ENCODE results near the gene NDFIP1.
"Not testable (repeated sequence)": the region's sequence is repeated elsewhere in the genome, so short reads cannot be mapped to it uniquely, and the experiment has no call there.

The NDFIP1 gene

DNA sequence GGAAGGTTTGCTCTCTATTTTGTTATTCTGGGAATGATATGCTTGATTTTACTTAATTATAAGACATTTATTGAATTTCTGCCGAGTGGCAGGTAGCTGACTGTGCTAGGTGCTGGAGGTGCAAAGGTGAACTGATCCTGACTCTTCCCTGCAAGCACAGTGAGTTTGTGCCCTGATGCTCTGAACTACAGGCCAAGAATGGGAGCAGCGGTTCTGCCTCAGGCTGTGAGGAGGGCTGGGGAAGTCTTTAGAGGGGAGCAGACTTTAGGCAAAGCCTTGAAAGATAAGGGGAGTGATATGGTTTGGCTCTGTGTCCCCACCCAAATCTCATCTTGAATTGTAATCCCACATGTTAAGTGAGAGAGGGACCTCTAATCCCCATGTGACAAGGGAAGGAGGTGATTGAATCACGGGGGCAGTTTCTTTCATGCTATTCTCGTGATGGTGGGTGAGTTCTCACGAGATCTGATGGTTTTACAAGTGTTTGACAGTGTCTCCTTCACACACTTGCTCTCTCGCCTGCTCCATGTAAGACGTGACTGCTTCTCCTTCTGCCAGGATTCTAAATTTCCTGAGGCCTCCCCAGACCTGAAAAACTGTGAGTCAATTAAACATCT lies 73.1 kb downstream of the NDFIP1 start:
- in situ Hi-C loops (cut with HindIII; ENCODE audit: low sequenced_read_pairs): no loop called here

DNA sequence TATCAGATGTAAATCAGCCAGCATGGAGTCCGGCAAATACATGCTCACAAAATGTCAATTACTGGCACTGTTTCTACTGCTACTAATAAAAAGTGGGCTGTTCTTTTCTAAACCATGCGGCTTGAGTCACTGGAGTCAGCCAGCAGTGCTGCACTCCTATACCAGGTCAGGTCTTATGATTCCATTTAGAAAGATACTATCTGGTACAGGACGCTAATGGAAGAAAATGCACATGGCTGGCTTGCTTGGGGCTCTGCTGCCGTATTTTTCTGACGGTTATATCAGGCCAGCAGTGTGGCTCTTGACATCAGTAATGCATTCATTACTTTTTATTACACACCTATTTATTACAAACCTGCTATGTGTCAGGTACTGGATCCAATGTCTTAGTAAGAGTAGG lies 74.3 kb downstream of the NDFIP1 start:
- in situ Hi-C loops (cut with HindIII; ENCODE audit: low sequenced_read_pairs): no loop called here

DNA sequence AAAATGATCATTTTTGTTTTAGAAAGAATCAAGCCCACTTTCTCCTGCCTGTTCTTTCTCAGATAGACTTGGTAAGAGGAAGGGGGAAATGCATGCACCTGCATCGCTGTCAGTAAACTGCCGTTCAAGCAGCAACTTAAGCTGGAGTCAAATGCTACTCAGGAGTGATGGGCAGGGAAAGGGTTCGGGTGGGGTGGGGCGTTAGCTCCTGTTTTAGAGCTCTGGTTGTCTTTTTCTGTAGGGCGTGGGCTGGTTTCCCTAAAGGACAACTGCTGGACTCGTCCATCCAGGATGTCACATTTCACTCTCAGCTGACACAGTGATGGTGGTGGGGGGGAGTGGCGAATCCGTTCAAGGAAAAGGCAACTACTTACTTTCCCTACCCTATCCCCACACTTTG lies 75.0 kb downstream of the NDFIP1 start:
- in situ Hi-C loops (cut with HindIII; ENCODE audit: low sequenced_read_pairs): no loop called here

DNA sequence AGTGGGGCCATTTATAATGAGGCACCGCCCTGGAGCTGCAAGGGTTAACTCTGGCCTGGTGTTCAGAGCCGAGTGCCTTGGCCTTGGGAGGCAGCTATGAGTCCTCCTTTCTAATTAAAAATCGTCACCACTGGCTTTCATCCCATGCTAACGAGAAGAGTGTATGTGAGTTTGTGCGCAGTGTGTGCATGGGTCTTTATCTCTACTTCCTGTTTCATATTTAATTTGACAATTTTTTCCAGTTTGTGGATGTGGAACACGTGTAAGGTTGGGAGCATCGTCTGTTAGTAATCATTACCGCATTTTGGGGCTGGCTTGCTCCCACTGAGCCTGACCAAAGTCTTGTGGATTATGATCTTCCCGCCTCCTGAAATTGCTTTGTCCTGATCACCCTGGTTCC lies 76.4 kb downstream of the NDFIP1 start:
- in situ Hi-C loops (cut with HindIII; ENCODE audit: low sequenced_read_pairs): no loop called here

DNA sequence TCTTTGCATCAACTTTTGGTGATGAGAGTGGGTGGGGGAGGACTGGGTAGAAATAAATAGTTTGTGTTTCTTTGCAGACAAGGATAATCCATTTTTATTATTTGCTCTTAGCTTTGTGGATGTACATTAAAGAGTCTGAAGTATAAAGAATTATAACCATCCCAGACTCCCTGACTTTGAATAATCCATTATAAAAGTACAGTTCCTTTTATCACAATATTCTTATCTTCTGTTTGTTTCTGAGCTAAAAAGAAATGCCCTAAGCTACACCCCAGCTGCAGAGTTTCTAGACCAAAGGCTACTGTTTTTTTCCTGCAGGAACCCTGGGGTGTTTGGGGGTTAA lies 77.9 kb downstream of the NDFIP1 start:
- in situ Hi-C loops (cut with HindIII; ENCODE audit: low sequenced_read_pairs): no loop called here

DNA sequence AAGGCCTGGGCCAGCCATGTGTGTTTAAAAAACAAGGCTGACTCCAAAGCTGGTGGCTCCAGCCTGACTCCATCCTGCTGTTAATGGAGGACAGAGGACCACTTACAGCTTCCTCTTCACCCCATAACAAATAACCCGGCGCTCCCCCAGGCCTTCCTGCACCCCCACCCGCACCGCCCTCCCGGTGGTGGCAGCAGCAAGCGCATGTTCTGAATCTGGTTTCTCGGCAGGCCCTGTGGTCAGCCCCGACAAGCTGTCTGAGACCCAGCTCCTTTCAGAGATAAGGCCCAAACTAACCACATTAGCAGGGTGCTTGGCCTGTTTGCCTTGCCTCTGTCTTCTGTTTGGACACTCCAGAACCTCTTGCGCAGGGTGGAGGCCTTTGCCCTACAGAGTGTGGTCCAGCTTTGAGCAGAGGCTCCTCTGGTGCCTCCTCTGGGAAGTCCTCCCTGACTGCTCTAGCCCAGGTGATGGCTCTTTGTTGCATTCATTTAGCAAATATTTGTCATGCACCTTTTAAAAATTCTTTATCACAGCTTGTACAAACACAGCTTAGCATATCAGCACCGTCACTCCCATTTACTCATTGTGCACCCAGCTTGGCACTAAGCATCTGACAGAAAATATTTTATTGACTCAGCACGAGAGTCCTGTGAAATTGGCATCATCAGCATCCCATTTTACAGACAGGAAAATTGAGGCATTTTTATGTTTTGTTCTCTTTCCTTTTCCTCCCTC lies 78.4 kb downstream of the NDFIP1 start:
- in situ Hi-C loops (cut with HindIII; ENCODE audit: low sequenced_read_pairs): no loop called here

DNA sequence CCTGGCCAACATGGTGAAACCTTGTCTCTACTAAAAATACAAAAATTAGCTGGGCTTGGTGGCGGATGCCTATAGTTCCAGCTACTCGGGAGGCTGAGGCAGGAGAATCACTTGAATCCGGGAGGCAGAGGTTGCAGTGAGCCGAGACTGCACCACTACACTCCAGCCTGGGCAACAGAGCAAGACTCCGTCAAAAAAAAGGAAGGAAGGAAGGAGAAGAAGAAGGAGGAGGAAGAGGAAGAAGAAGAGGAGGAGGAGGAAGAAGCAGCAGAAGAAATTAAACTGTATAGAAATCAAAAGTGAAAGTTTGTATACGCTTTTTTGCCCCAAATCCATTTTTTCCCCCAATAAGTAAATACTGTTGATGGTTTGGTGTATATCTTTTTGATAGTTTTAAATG lies 80.1 kb downstream of the NDFIP1 start:
- in situ Hi-C loops (cut with HindIII; ENCODE audit: low sequenced_read_pairs): not testable (repeated sequence)

DNA sequence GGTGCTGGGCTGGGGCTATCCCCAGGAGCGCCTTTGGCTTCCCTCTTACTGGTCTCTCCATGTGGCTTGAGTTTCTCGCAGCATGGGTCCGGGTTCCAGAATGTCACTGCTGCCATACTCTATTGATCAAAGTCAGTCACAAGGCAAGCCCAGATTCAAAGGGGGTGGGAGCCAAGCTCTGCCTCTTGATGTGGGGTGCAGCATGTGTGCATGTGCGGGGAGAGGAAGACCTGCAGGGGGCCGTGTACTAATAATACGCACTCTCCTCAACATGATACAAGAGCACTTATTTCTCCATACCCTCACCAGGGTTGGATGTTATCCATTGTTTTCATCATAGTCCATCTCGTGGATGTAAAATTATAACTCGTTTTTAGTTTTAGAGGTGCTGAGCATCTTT lies 81.2 kb downstream of the NDFIP1 start:
- in situ Hi-C loops (cut with HindIII; ENCODE audit: low sequenced_read_pairs): no loop called here

DNA sequence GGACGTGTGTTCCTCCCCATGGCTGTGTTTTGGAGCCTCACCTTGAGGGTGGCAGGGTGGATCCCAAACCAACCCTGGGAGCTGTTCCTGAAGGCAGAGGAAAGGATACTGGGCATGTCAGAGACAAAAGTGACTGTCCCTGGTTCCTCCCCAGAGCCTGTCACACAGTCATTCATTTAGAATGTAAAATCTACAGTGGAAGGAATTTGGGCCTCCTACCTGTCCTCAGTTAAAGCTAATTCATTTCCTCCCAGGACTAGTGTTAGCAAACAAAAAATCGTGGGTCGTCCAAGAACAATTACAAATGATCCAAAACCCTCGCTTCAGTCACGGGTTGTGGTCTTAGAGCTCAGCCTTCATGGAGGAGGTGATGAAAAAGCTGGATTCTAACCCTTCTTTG lies 83.2 kb downstream of the NDFIP1 start:
- in situ Hi-C loops (cut with HindIII; ENCODE audit: low sequenced_read_pairs): no loop called here

DNA sequence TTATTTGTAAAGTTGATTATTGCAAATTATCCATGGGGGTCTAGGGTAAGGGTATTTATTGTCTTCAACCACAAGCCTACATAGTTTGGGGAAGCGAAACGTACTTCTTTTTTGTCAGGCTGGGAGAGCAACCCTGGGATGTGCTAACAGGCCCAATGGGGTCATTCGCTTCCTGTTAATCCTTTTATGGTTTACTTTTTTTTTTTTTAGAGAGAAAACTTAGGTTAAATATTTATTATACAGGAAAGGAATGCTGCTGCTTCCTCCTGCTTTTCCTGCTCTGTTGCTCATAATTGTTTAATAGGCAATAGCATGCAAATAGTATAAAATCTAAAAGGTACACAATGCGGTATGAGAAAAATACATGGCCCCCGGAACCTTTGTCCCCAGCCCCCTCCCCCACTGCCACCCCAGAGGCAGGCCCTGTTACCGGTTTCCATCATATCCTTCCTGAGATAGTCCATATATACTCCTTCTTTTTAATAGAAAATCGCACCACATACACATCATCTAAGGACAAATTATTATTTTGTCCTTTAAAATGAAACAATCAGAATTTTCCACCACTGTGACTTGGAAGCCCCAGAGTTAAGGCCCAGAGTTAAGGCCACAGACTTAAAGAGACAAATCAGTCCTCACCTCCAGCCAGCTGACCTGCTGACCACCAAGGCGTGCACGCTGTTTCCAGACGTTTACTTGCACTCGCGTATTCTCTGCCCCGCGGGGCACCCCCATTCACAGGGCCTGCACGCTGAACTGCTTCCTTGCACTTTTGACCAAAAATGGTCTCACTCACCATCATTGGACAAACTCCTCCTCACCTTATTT lies 83.9 kb downstream of the NDFIP1 start:
- in situ Hi-C loops (cut with HindIII; ENCODE audit: low sequenced_read_pairs): no loop called here

DNA sequence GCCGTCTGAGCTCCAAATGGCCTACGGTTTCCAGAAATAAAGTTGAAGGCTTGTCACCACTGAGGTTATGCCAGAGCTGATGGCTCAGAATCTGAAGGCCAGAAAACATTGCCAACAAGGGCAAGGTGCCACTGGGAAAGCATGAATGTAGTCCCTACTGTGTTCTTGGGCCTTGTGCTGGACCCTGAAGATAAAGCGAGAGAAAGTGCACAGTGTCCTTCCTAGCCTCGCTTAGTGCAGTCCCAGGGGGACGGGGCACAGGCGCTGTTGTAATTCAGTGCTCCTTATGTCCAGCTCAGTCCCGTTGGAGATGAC lies 84.5 kb downstream of the NDFIP1 start:
- in situ Hi-C loops (cut with HindIII; ENCODE audit: low sequenced_read_pairs): no loop called here

DNA sequence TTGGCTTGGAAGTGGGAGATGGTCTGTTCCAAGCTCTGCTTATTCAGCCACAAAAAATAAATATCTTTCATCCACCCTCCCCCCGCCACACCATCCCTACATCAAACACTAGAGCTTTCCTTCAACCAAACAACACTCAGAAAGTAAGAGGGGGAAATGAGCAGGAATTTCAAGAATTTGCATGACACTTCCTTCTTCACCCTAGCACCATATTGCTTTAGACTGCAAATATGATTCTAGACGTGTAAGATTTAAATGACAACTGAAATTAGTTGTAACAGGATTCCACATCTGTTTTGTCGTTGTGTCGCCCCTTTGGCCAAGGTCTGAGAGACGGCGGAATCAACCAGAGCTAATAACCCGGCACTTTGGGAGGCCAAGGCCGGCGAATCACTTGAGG lies 88.5 kb downstream of the NDFIP1 start:
- in situ Hi-C loops (cut with HindIII; ENCODE audit: low sequenced_read_pairs): no loop called here

DNA sequence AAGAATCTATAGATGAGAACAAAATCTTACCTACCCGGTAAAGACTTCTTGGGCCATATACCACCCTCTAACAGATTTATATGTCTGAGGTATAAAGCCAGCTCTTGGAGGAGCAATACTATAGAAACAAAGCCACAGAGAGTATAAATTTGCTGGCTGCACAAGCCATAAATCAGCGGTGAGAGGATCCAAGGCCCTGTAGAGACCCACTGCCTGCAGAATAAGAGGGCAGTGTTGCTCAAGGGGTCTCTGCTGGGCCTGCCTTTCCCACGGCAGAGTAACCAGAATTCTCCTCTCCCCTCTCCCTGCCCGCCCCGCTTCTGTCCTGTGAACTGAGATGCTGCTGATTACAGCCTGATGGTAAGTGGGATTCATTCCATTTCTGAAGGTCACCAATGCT lies 89.2 kb downstream of the NDFIP1 start:
- in situ Hi-C loops (cut with HindIII; ENCODE audit: low sequenced_read_pairs): no loop called here

DNA sequence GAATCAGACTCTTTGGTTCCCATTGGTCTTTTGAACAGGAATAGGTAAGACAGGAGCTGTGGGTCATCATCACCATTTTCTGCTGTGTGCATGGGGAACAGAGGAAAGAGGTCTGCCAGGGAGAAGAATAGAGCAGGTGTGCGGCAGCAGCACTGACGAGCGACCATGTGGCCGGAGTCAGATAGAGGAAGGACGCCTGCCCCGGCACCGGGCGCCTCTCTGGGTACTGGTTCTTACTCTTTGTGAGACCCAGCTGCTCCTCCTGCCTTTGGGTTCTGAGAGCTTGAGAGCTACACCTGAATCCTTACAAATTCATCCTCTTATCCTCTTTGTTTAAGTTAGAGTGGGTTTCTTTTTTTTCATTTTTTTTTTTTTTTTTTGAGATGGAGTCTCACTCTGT lies 90.8 kb downstream of the NDFIP1 start:
- in situ Hi-C loops (cut with HindIII; ENCODE audit: low sequenced_read_pairs): no loop called here

DNA sequence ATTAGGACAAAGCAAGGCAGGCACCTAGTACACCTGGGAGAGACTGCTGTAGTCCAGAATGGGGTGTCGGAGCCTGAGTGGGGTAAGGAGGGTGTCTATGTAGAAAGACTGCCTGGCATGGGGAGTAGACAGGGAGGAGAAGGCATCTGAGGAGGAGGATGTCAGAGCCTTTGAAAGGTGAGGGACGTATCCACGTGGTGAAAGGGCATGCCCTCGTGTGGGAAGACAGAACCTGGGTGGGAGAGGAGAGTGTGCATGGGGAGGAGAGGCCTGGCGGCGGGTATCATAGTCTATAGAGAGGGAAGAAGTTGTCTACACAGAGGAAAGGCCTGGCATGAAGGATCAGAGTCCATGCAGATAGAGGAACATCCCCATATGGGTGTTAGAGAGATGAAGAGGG lies 91.8 kb downstream of the NDFIP1 start:
- in situ Hi-C loops (cut with HindIII; ENCODE audit: low sequenced_read_pairs): no loop called here

DNA sequence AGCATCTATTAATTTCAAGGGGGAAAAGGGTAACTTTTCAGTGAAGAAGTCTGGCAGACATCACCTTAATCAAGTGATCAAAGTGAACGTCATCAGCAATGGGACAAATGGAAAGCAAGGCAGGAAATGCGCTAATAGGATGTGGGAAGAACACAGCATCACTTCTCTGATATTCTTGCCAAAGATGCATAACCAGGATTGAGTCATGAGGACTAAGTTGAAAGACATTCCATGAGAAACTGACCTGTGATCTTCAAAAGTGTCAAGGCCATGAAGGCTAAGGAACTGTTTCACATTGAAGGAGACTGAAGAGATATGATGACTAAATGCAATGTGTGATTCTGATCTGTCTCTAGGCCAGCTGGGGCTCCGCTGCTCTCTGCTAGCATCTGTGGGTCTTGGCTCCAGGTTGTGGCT lies 92.9 kb downstream of the NDFIP1 start:
- in situ Hi-C loops (cut with HindIII; ENCODE audit: low sequenced_read_pairs): no loop called here

DNA sequence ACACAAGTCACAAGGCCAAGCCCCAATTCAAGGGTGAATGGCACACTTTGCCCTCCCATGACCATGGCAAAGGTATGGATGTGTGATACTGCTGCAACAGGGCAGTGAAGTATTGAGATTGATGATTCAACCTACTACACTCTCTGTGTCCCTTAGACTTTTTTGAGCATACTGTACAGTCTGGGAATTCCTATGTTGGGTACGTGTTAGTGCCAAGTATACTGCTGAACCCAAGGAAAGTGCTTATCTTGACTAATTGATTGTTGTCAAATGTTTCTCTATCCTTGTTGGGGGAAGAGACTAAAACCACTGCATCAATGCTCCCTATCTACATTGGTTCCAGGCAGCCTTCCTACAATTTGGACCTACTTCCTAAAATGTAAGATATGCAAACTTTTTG lies 93.7 kb downstream of the NDFIP1 start:
- in situ Hi-C loops (cut with HindIII; ENCODE audit: low sequenced_read_pairs): no loop called here

Data from DLD1 (cell line).